Tibial artery (tissue), 4 donors: ENCODE measurements around the gene NCAPG2.
A peak's percentile ranks its signal among the peaks of the same experiment; 100 is the strongest.

ENCODE experiments used
- DNase-seq, 2 donors: peaks; one replicate each; pipeline ENCODE4 v3.0.0-alpha.2; 2019
- H3K27ac ChIP-seq, 2 donors: fragments of 200-600 bp; sonication (generic) in 1 of 2; 1 replicate in 1 of 2; 2 replicates in 1 of 2; pipeline ENCODE4 v1.5.1; 2018 to 2019; ENCODE audit warnings: mild to moderate bottlenecking in 1 of 2
- H3K27me3 ChIP-seq, 2 donors: fragments of 200-600 bp; sonication (generic) in 1 of 2; one replicate each; pipeline versions ENCODE4 v1.5.1 to v1.6.0; 2016 to 2019
- H3K36me3 ChIP-seq, 3 donors: fragments of 200-600 bp; sonication (generic) in 2 of 3; one replicate each; pipeline ENCODE4 v1.5.1; 2016 to 2019; ENCODE audit warnings: mild to moderate bottlenecking in 2 of 3
- H3K4me1 ChIP-seq, 4 donors: fragments of 200-600 bp; sonication (generic) in 2 of 4; 1 replicate in 3 of 4; 2 replicates in 1 of 4; pipeline ENCODE4 v1.5.1; 2016 to 2019
- H3K4me3 ChIP-seq, 2 donors: fragments of 200-600 bp; sonication (generic) in 1 of 2; 1 replicate in 1 of 2; 2 replicates in 1 of 2; pipeline ENCODE4 v1.5.1; 2018 to 2019; ENCODE audit warnings: mild to moderate bottlenecking in 2 of 2
- H3K9me3 ChIP-seq, 3 donors: fragments of 200-600 bp; sonication (generic) in 1 of 3; one replicate each; pipeline ENCODE4 v1.5.1; 2016 to 2019
- CTCF ChIP-seq, 2 experiments: fragments of 200-600 bp in 1 of 2; fragments of 450-650 bp in 1 of 2; IDR thresholded peaks; one replicate each; pipeline ENCODE4 v1.5.1; 2017 to 2019; ENCODE audit warnings: antibody characterized with exemption in 2 of 2, mild to moderate bottlenecking in 1 of 2, moderate library complexity in 1 of 2
- intact Hi-C: fragments of 100-400 bp; cut with DNase I; formaldehyde crosslinking; loops from one replicate; pipeline ENCODE4 v1.15.0; 2023; ENCODE audit warnings: low total_unique reads

The NCAPG2 gene

GRCh38 chr7:158704524-158705233, at the start of gene NCAPG2:
Gene NCAPG2 (minus strand): TSS chr7:158704804. CDS start chr7:158701899, 2,905 bp downstream.
- peaks cover 0 to 19% (median 16%) of the 10 kb centered on the region in 4 donors for H3K4me1 ChIP-seq
- no peaks in the 10 kb centered on the region for H3K9me3 ChIP-seq
- H3K27me3 ChIP-seq, result no peaks in the 10 kb centered on the region
- peak; percentile 54 to 60 for TF ChIP-seq CTCF (IDR thresholded peaks at IDR 0.05)
- intact Hi-C loops, result loop anchor here (10.0 kb wide), 1 partner anchor 160 kb away; no protein-coding TSS in a partner anchor
- peak within 1 kb of the TSS; percentile 62 to 93 for H3K4me3 ChIP-seq
- H3K36me3 ChIP-seq, result peaks cover 0 to 5% (median 0%) of the 10 kb centered on the region in 3 donors
- peak within 1 kb of the TSS; percentile 80 to 81 for H3K27ac ChIP-seq
- peak; percentile 97 to 99 for DNase-seq

- Histone ChIP-seq H3K36me3 (peaks cover 48 to 90% (median 60%) of the 10 kb centered on the region in 3 donors), H3K4me1 (no peaks in the 10 kb centered on the region), H3K27me3 (no peaks in the 10 kb centered on the region), H3K9me3 (no peaks in the 10 kb centered on the region), H3K4me3 (no peak overlapping the region), H3K27ac (no peak overlapping the region)
- TF ChIP-seq CTCF (IDR thresholded peaks at IDR 0.05), result no peak
- intact Hi-C loops, result no loop called here
- DNase-seq, result no peak
Observed at GRCh38 chr7:158753900-158754299, 49.3 kb upstream of the NCAPG2 start.

- H3K27ac ChIP-seq, result no peak overlapping the region
- intact Hi-C loops, result no loop called here
- no peaks in the 10 kb centered on the region for H3K4me1 ChIP-seq
- H3K9me3 ChIP-seq, result no peaks in the 10 kb centered on the region
- peaks cover 48 to 91% (median 55%) of the 10 kb centered on the region in 3 donors for H3K36me3 ChIP-seq
- no peak for TF ChIP-seq CTCF (IDR thresholded peaks at IDR 0.05)
- no peak overlapping the region for H3K4me3 ChIP-seq
- DNase-seq, result no peak
- H3K27me3 ChIP-seq, result no peaks in the 10 kb centered on the region
Observed at GRCh38 chr7:158751751-158752150, 47.1 kb upstream of the NCAPG2 start.

GRCh38 chr7:158751199-158751598, 46.6 kb upstream of the NCAPG2 start:
- H3K9me3 ChIP-seq, result no peaks in the 10 kb centered on the region
- no peak for TF ChIP-seq CTCF (IDR thresholded peaks at IDR 0.05)
- peaks cover 49 to 91% (median 60%) of the 10 kb centered on the region in 3 donors for H3K36me3 ChIP-seq
- no peaks in the 10 kb centered on the region for H3K27me3 ChIP-seq
- intact Hi-C loops, result no loop called here
- H3K27ac ChIP-seq, result no peak overlapping the region
- H3K4me1 ChIP-seq, result no peaks in the 10 kb centered on the region
- no peak for DNase-seq
- no peak overlapping the region for H3K4me3 ChIP-seq

- peaks cover 51 to 91% (median 62%) of the 10 kb centered on the region in 3 donors for H3K36me3 ChIP-seq
- H3K27ac ChIP-seq, result no peak overlapping the region
- TF ChIP-seq CTCF (IDR thresholded peaks at IDR 0.05), result no peak
- intact Hi-C loops, result no loop called here
- DNase-seq, result no peak
- H3K27me3 ChIP-seq, result no peaks in the 10 kb centered on the region
- H3K9me3 ChIP-seq, result no peaks in the 10 kb centered on the region
- H3K4me1 ChIP-seq, result no peaks in the 10 kb centered on the region
- no peak overlapping the region for H3K4me3 ChIP-seq
Observed at GRCh38 chr7:158750702-158751101, 46.1 kb upstream of the NCAPG2 start.
